Measurements from ENCODE around the gene EXOSC2.

GRCh38 chr9:130660326-130660682, 33.3 kb upstream of the EXOSC2 start:
- TF ChIP-seq POLR2A (IDR thresholded peaks at IDR 0.05), result no peak
- no peak for TF ChIP-seq CTCF (IDR thresholded peaks at IDR 0.05 in 4 of 5, conservative IDR thresholded peaks at IDR 0.05 in 1 of 5)

Data from gastrocnemius medialis (tissue), 4 donors.